NOMO-1 treated with DMSO at 0.1 percent for 48 hours (cell line): ENCODE results near the gene TTF1.

ENCODE experiments used
- DNase-seq: peaks from one replicate; lab custom pipeline; 2025; ENCODE audit not compliant: unreplicated experiment; lab: John Stamatoyannopoulos, UW

Gene TTF1

GRCh38 chr9:132366481-132366880 is 40.2 kb downstream of the TTF1 start:
- peak; percentile 76 for DNase-seq

GRCh38 chr9:132365986-132366385 is 40.7 kb downstream of the TTF1 start:
- peak; percentile 65 for DNase-seq

GRCh38 chr9:132364068-132364467 is 42.6 kb downstream of the TTF1 start:
- no peak for DNase-seq

- no peak for DNase-seq
Observed at GRCh38 chr9:132357764-132358163, 48.9 kb downstream of the TTF1 start.

- DNase-seq: no peak
Observed at GRCh38 chr9:132356324-132356924, 50.2 kb downstream of the TTF1 start.

- DNase-seq: peak; percentile 97
Observed at GRCh38 chr9:132354637-132355355, 51.8 kb downstream of the TTF1 start, which contains the start of gene SETX. TSS of gene SETX (minus strand) at chr9:132354986. CDS start at chr9:132349428, 5,558 bp downstream.

GRCh38 chr9:132351404-132352045 is 55.1 kb downstream of the TTF1 start:
- DNase-seq: peak; percentile 27

GRCh38 chr9:132350861-132351315 is 55.8 kb downstream of the TTF1 start:
- peak; percentile 52 for DNase-seq

GRCh38 chr9:132348676-132349075 is 58.0 kb downstream of the TTF1 start:
- DNase-seq: no peak

GRCh38 chr9:132346177-132346576 is 60.5 kb downstream of the TTF1 start:
- DNase-seq: no peak

- no peak for DNase-seq
Observed at GRCh38 chr9:132341177-132341840, 65.3 kb downstream of the TTF1 start.

- DNase-seq: no peak
Observed at GRCh38 chr9:132334364-132334763, 72.3 kb downstream of the TTF1 start.

- DNase-seq: no peak
Observed at GRCh38 chr9:132333556-132333955, 73.1 kb downstream of the TTF1 start.

GRCh38 chr9:132328580-132328979 is 78.1 kb downstream of the TTF1 start:
- no peak for DNase-seq

- no peak for DNase-seq
Observed at GRCh38 chr9:132327537-132327936, 79.1 kb downstream of the TTF1 start.
